ENCODE results near the gene OPCML. TPM values are rescaled to one million over a fixed set of nuclear protein-coding genes. Genes with fewer than 3 reads are reported as not detected.

OPCML gene
- total and polyA plus RNA-seq, 2 donors (not counting 1 experiment from before 2014, with no cell fraction given): 0.99 to 2.8 TPM

DNA sequence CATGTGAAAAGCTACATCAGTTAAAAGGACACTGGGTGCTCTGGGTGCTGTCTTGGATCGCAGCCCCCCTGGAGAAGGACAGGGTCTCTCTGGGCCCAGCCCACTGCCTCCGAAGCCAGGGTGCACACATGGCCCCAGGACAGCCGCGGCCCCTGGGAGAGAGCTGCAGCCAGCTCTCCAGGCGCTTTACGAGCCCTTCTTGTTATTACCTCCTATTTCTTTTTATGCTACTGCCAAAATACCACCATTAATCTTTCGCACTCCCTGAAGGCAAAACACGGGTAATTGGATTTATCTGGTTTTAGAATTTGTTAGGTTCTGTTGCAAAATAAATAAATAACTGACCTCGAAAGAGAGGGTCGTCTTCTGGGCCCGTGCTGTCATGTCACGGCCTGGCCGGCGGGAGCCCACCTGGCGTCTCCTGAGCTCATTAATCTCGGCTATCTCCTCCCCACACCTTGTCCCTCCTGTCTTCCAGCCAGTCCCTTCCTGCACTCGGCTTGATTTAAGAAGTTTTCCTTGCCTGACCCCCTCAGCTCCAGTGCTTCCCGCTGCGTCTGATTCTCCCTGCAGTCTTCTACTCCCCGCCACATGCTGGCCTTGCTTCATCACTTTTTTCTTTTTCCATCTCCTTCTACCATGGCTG is 611.7 kb downstream of the OPCML start:
- Histone ChIP-seq H3K4me2 (ENCODE audit: extremely low read depth, insufficient read depth, low read length) (no peak overlapping the region), H3K4me3 (replicated peaks in 1 of 4; ENCODE audit: control extremely low read depth in 1 of 4, insufficient read depth in 1 of 4, low read depth in 3 of 4, low read length in 4 of 4) (no peak overlapping the region), H3K9ac (ENCODE audit: insufficient read depth, low read length) (no peak overlapping the region), H3K36me3 (ENCODE audit: control insufficient read depth, insufficient read depth, low read length) (no peaks in the 10 kb centered on the region), H4K20me1 (ENCODE audit: control insufficient read depth, extremely low read depth, insufficient read depth, low read length) (no peaks in the 10 kb centered on the region), H3K9me3 (ENCODE audit: control insufficient read depth, insufficient read depth, low read depth, low read length) (no peaks in the 10 kb centered on the region), H2AFZ (ENCODE audit: low read length) (no peak overlapping the region), H3K79me2 (ENCODE audit: control insufficient read depth, insufficient read depth, low read length) (no peaks in the 10 kb centered on the region), H3K27ac (ENCODE audit: insufficient read depth, low read length) (no peak overlapping the region), H3K4me1 (ENCODE audit: control insufficient read depth, extremely low read depth, insufficient read depth, low read length) (no peaks in the 10 kb centered on the region), H3K27me3 (ENCODE audit: control insufficient read depth, insufficient read depth, low read length) (no peaks in the 10 kb centered on the region)
- no peak for DNase-seq (ENCODE audit: low read depth in 2 of 2)
- no peak for TF ChIP-seq EZH2 (IDR thresholded peaks at IDR 0.05; ENCODE audit: low read length, missing control alignments)
- TF ChIP-seq, protein P1, sequence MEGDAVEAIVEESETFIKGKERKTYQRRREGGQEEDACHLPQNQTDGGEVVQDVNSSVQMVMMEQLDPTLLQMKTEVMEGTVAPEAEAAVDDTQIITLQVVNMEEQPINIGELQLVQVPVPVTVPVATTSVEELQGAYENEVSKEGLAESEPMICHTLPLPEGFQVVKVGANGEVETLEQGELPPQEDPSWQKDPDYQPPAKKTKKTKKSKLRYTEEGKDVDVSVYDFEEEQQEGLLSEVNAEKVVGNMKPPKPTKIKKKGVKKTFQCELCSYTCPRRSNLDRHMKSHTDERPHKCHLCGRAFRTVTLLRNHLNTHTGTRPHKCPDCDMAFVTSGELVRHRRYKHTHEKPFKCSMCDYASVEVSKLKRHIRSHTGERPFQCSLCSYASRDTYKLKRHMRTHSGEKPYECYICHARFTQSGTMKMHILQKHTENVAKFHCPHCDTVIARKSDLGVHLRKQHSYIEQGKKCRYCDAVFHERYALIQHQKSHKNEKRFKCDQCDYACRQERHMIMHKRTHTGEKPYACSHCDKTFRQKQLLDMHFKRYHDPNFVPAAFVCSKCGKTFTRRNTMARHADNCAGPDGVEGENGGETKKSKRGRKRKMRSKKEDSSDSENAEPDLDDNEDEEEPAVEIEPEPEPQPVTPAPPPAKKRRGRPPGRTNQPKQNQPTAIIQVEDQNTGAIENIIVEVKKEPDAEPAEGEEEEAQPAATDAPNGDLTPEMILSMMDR (conservative IDR thresholded peaks at IDR 0.05 in 1 of 2, IDR thresholded peaks at IDR 0.05 in 1 of 2; ENCODE audit: low read depth in 1 of 2, low read length in 2 of 2): no peak

DNA sequence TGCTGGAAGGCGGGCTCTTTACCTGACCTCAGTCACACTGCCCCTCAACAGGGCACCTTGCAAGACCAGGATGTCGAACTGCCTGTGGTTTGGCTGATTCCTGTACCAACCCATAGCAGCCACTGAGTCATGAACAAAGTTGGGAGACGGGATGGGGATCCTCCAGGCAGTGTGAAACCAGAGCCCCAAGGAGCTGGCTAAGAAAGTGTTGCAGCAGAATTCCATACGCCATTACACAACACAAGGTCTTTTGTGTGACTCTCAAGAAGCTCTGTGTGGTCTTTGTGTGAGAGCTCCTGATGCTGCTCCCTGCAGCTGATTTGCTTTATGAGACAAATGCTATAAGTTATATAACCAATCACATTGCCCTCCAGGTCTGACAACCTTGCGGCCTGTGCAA is 617.7 kb downstream of the OPCML start:
- TF ChIP-seq, protein P1 (conservative IDR thresholded peaks at IDR 0.05 in 1 of 2, IDR thresholded peaks at IDR 0.05 in 1 of 2; ENCODE audit: low read depth in 1 of 2, low read length in 2 of 2): no peak
- no peak for TF ChIP-seq EZH2 (IDR thresholded peaks at IDR 0.05; ENCODE audit: low read length, missing control alignments)
- no peak overlapping the region for H2AFZ ChIP-seq (ENCODE audit: low read length)
- H3K9me3 ChIP-seq (ENCODE audit: control insufficient read depth, insufficient read depth, low read depth, low read length): no peaks in the 10 kb centered on the region
- DNase-seq (ENCODE audit: low read depth in 2 of 2): peak in 1 of 2 donors; percentile 25
- H3K27me3 ChIP-seq (ENCODE audit: control insufficient read depth, insufficient read depth, low read length): no peaks in the 10 kb centered on the region
- no peaks in the 10 kb centered on the region for H3K79me2 ChIP-seq (ENCODE audit: control insufficient read depth, insufficient read depth, low read length)
- no peak overlapping the region for H3K4me2 ChIP-seq (ENCODE audit: extremely low read depth, insufficient read depth, low read length)
- peaks cover 3% of the 10 kb centered on the region for H3K4me1 ChIP-seq (ENCODE audit: control insufficient read depth, extremely low read depth, insufficient read depth, low read length)
- H3K36me3 ChIP-seq (ENCODE audit: control insufficient read depth, insufficient read depth, low read length): no peaks in the 10 kb centered on the region
- H3K27ac ChIP-seq (ENCODE audit: insufficient read depth, low read length): no peak overlapping the region
- H3K9ac ChIP-seq (ENCODE audit: insufficient read depth, low read length): no peak overlapping the region
- no peaks in the 10 kb centered on the region for H4K20me1 ChIP-seq (ENCODE audit: control insufficient read depth, extremely low read depth, insufficient read depth, low read length)
- no peak overlapping the region for H3K4me3 ChIP-seq (replicated peaks in 1 of 4; ENCODE audit: control extremely low read depth in 1 of 4, insufficient read depth in 1 of 4, low read depth in 3 of 4, low read length in 4 of 4)

DNA sequence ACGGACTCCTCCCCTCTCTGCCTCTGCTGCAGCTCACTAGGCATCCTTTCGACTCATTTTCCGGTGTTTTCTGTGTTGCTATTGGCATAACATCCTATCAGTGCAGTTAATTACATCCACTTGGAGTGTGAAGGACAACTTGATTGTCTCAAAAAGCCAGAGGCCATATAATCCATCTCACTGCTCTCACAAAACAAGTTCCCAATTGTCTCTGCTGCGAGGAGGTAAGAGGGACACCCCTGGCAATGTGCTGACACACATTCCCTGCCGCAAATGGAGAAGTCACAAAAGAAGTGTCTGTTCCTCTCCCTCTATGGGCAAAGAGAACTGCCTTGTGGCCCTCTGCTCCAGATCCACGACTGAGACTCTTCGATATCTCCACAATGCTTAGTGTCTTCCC is 618.4 kb downstream of the OPCML start:
- no peak overlapping the region for H3K27ac ChIP-seq (ENCODE audit: insufficient read depth, low read length)
- H3K36me3 ChIP-seq (ENCODE audit: control insufficient read depth, insufficient read depth, low read length): no peaks in the 10 kb centered on the region
- H3K4me3 ChIP-seq (replicated peaks in 1 of 4; ENCODE audit: control extremely low read depth in 1 of 4, insufficient read depth in 1 of 4, low read depth in 3 of 4, low read length in 4 of 4): no peak overlapping the region
- no peak overlapping the region for H2AFZ ChIP-seq (ENCODE audit: low read length)
- TF ChIP-seq EZH2 (IDR thresholded peaks at IDR 0.05; ENCODE audit: low read length, missing control alignments): no peak
- TF ChIP-seq, protein P1 (conservative IDR thresholded peaks at IDR 0.05 in 1 of 2, IDR thresholded peaks at IDR 0.05 in 1 of 2; ENCODE audit: low read depth in 1 of 2, low read length in 2 of 2): no peak
- no peaks in the 10 kb centered on the region for H3K79me2 ChIP-seq (ENCODE audit: control insufficient read depth, insufficient read depth, low read length)
- no peaks in the 10 kb centered on the region for H3K27me3 ChIP-seq (ENCODE audit: control insufficient read depth, insufficient read depth, low read length)
- no peak for DNase-seq (ENCODE audit: low read depth in 2 of 2)
- H3K4me2 ChIP-seq (ENCODE audit: extremely low read depth, insufficient read depth, low read length): no peak overlapping the region
- peaks cover 3% of the 10 kb centered on the region for H3K4me1 ChIP-seq (ENCODE audit: control insufficient read depth, extremely low read depth, insufficient read depth, low read length)
- no peaks in the 10 kb centered on the region for H4K20me1 ChIP-seq (ENCODE audit: control insufficient read depth, extremely low read depth, insufficient read depth, low read length)
- no peak overlapping the region for H3K9ac ChIP-seq (ENCODE audit: insufficient read depth, low read length)
- H3K9me3 ChIP-seq (ENCODE audit: control insufficient read depth, insufficient read depth, low read depth, low read length): no peaks in the 10 kb centered on the region
